ENCODE data around the gene TAP1. TPM values are rescaled to one million over a fixed set of nuclear protein-coding genes. Genes with fewer than 3 reads are reported as not detected.

Gene TAP1
- total RNA-seq, 1 donor from 2014 or later: 106 TPM

DNA sequence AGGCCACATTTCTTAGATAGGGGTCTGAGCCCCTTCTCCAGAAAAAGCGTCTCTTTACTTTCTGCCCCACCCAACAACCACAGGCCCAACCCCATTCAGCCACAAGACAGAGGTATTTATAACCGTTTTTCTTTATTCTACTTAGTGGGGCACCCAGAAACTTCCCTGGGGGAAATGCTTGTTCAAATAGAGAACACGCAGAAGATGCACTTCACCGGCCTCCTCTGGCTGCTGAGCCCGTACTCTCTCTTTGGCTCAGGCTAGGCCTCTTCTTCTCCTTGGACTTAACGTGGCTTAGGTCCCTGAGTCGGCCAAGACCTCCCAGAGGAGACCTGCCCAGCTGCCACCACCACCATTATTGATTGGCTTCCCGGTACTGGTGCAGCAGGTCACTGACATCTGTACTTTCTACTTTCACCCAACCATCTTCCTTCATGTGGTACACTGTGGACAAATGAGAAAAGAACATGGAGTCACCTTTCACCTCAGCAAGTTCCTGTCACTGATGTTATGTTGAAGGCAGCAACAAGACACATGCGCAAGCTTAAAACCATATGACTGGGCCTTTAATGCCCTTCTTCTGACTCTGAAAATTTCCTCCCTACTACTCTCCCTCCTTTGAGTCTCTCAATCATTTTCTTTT lies 12.8 kb downstream of the TAP1 start:
- DNase-seq (ENCODE audit: extremely low read depth, low read depth, low spot score): no peak

DNA sequence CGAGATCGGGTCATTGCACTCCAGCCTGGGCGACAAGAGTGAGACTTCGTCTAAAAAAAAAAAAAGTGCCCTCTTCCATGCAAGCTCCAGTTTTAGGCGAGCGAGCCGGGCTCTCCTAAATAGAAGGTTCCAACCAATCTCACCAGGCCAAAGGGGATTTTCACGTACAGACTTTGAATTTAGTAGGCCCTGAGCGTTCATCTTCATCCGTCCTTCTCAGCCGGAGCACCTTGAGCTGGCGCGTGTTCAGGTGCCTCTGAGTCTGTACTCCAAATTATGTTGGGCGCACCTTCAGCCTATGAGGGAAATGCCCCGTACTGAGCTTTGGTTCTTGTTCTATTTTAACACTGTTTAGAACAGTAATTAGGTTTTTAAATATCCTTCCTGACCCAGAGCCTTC lies 14.1 kb downstream of the TAP1 start:
- DNase-seq (ENCODE audit: extremely low read depth, low read depth, low spot score): no peak

DNA sequence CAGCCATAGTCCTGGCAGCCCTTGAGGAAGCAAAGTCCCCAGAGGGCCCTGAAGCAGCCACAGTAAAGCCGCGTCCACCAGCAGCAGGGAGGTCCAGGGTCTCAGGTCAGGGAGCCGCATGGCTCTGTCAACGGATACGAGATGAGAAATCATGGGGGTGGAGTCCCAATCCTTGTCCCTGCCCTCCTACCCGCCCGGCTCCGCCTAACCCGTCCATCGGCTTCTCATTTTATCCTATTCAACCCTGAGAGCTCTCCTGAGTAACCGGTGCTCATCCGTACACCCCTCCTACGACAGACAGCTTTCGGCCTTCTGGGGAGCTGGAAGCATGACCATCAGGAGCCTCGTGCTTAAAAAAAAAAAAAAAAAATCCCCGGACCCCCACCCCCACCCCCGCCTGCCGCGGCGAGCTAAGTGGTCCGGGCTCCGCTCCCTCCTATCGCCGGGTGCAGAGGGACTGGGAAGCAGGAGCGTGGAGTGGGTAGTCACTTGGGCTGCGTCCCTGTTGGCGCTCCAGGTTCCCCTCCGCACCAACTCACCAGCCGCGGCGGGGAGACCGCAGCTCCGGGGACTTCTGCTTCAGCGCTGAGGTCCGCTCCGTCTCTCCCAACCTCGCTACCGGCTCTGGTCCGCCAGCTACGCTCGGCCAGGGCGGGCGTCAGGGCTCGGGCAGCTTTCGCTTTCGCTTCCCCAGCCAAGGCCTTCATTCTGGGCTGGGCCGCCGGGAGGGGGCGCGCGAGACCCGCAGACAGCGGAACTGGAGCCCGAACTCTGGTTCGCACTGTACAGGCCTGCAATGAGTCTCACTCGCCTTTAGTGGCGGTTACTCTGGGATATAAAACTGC lies 15.2 kb downstream of the TAP1 start, which contains the start of gene TAP2:
Gene TAP2, minus strand, starts transcription at position 626 of the 845 bp plus-strand sequence. Its CDS starts 506 bp downstream, at position 120.
- no peak for DNase-seq (ENCODE audit: extremely low read depth, low read depth, low spot score)

DNA sequence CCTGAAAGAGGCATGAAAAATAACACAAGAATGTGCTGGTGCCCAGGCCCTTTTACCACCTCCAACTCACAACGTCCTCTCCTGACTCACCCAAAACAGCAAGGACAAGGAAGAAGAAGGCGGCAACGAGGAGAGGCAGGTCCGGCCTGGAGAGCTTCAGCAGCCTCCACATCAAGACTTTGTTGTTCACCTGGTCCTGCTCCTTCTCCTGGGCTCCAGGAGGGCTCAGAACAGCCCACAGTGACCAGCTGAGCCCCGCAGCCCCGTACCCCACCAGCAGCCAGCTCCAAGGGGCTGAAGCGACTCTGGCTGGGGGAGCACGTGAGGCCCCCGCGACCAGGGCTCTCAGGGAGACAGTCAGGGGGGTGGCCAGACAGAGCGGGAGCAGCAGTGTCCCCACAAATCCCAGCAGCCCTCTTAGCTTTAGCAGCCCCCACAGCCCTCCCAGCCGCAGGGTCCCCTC lies 15.8 kb downstream of the TAP1 start:
- no peak for DNase-seq (ENCODE audit: extremely low read depth, low read depth, low spot score)

DNA sequence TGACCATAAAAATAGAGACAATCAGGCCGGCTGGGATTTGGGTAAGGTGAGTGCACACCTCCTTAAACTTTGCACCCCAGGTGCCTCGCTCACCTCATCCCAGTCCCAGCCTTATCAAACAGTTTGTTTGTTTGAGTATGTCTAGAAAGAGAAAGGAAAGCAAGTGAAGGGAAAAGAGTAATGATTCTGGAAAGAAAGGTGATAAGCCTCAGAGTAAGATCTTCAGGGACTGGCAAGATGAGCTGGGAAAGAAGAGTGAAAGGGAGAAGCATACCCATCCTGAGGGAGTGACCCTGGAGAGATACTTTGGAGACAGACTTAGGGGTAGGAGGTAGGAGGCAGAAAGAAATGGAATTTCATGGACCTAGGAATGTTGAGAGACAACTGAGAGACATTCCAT lies 16.6 kb downstream of the TAP1 start:
- DNase-seq (ENCODE audit: extremely low read depth, low read depth, low spot score): no peak

DNA sequence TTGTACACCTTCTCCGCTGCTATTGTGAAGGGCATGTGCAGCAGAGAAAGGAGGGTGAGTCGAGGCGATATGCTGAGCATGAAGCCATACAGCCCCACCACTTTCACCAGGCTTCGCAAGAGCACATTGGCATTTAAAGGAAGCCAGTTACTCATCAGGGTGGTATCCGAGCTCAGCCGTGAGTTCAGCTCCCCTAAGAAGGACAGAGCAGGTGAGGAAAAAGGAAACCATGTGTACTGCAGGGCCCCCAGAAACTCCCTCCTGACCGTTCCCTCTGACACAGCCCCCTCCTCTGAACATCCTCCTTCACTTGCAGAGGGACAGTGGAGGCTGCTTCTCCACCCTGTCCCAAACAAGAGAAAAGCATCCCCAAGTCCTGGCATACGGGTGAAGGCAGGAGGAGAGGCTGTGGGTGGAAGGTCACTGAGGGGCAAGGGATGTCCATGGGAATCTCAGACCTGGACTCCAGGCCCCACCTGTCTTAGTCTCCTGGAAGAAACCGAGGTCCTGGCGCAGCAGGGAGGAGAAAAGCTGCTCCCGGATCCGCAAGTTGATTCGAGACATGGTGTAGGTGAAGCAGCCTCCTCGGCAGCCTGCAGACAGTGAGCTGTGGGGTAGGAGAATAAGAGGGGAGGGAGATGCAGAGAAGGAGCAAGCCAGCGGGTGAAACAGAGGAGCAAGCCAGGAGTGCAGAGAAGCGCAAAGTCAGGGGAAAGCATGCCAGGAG lies 18.2 kb downstream of the TAP1 start:
- DNase-seq (ENCODE audit: extremely low read depth, low read depth, low spot score): no peak

DNA sequence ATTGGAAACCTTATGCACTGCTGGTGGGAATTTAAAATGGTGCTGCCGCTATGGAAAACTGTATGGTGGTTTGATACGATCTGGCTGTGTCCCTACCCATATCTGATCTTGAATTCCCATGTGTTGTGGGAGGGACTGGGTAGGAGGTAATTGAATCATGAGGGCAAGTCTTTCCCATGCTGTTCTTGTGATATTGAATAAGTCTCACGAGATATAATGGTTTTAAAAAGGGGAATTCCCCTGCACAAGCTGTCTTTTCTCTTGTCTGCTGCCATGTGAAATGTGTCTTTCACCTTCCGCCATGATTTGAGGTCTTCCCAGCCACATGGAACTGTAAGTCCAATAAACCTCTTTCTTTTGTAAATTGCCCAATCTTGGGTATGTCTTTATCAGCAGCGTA lies 19.8 kb downstream of the TAP1 start:
- no peak for DNase-seq (ENCODE audit: extremely low read depth, low read depth, low spot score)

DNA sequence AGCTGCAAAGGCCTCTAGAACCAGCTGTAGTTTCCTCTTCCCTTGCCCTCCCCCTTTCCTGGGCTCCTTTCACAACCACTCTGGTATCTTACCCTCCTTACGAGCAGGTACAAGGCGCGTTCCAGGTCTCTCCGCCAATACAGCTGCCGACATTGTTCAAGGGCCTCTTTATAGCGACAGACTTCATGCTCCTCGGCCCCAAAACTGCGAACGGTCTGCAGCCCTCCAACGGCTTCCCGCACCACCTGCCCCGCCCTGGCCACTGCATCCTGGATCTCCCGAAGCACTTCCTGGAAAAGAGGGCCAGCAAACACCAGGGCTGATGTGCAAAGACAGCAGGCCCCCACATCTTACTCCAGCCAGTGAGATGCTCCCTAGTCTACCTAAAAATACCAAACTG lies 21.0 kb downstream of the TAP1 start:
- no peak for DNase-seq (ENCODE audit: extremely low read depth, low read depth, low spot score)

DNA sequence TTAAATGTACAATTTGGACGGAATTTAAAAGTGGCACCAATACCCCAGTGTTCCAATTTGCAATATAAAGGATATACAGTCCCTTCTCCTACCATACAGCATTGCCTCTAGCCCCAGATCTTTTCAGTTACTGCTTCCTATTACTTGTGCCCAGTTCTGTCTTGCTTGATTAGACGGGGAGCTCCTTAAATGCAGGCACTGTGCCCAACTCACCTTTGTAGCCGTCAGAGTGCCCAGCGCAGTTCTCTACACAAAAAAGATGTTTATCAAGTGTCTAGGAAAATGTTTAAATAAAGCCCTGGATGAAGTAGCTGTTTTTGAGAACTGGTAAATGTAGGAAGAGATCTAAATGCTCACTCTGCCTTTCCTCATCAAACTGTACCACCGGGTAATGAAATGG lies 22.6 kb downstream of the TAP1 start:
- DNase-seq (ENCODE audit: extremely low read depth, low read depth, low spot score): no peak

DNA sequence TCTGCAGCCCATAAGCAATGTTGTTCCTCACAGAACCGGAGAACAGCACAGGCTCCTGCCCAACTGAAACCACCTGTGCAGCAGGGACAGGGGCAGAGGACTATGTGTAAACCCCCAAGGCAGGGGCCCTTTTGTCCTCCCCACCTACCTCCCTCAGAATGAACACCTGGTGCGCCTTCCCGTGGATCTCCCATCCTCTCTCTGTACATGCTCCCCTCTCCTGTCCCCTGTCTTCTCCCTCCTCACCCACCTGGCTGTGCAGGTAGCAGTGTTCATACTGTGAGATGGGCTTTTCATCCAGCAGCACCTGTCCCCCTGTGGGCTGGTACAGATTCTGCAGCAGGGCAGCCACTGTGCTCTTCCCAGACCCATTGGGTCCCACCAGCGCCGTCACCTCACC lies 23.5 kb downstream of the TAP1 start:
- no peak for DNase-seq (ENCODE audit: extremely low read depth, low read depth, low spot score)

DNA sequence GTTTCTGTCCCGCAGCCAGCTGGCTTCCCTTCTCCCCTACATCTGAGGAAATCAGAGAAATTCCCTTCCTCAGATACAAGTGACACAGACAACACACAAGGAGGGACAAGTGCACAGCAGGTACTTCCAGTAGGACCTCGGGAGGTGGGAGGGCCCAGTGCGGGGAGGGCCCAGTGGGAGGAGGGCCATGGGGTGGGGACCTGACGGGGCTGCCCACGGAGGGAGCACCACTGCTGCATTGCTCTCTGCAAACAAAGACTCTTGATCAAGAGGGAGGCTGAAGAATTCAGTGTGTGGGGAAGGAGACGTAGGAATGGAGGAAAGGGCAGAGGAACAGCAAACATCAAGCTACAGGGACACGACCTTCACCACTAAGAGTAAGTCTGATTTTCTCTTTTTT lies 24.0 kb downstream of the TAP1 start:
- DNase-seq (ENCODE audit: extremely low read depth, low read depth, low spot score): no peak

DNA sequence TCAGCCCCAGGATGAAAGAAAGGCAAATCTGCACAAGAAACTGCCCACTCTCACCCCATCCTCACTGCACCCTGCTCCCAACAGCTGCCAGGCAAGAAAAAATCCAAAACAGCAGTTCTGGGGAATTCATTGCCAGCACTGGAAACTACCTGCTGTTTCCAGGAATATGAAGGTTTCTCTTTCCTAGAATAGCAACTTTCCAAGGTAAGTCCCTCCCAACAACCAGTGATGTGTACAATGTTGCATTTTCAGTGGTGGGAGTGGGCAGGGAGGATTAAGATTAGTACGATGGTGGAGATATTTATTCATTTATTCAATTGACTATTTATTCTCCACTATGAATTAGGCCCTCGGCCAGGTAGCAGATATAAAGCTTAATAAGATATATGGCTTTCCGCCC lies 26.5 kb downstream of the TAP1 start:
- no peak for DNase-seq (ENCODE audit: extremely low read depth, low read depth, low spot score)

DNA sequence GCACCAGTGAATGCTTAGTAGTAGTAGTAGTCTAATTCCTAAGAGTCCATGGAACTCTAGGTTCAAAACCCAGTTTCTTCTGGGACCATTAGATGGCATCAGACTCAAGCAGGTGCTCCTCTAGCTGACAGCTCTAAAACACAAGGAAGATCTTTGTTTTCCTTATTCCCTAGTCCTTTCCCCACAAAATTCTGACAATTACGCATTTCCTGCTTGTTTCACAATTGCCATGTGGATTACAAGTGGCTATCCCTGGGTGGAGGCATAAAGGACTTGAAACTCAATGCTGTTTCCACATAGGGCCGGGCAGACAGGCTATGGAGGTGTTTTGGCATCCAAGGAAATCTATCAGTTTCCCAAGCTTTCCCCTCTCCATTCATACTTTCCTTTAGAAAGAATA lies 27.5 kb downstream of the TAP1 start:
- DNase-seq (ENCODE audit: extremely low read depth, low read depth, low spot score): no peak

DNA sequence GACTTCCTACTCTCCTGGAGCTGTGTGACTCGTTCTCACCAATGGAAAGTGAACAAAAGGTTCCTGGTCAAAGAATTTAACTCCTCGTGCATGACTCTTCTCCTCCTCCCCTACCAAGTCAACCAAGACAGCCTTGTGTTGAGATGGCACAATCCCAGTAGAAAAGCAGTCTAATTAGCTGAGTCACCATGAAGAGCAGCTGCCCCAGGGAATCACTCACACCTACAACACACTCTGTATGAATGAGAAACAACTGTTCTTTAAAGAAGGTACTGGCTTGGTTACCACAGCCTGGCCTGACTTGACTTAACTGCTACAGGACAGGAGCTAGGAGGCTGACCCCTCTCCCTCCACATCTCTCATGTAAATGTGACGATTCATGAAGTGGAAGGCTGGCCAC lies 33.8 kb downstream of the TAP1 start:
- DNase-seq (ENCODE audit: extremely low read depth, low read depth, low spot score): no peak

DNA sequence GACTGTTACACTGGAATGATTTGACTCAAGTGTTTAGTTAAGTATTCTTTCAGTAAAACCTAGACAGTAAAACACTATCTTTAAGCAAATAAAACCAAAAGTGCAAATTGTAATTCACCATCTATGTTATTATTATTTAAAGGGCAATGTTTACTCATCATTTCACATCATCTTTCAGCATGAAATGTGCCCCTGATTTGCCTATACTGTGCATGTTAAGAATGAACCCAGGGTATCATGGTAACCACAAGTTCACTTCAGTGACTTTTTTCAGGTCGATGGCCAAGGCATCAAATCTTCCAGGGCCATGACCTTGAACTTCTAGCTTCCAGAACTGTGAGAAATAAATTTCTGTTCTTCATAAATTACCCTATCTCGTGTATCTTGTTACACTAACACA lies 34.6 kb downstream of the TAP1 start:
- no peak for DNase-seq (ENCODE audit: extremely low read depth, low read depth, low spot score)

DNA sequence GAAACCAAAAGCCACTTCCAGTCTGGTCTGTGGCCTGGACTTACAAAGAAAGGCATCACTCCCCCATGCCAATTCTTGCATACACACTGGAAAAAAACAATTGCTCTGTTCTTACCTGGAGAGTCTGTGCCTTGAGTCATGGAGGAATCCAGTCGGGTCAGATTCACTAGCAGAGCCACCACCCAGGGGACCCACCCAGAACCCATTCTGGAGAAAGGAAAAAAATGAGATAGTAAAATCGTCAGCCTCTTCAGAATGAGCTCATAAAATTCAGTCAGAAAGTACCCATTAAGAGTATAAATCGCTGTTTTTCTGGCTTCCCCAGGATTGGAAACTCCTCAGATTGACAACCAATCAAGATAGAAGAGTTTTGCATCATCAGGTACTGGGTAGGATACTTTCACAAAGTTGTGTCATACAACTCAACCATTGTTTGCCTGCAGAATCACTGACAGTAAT lies 36.7 kb downstream of the TAP1 start, which contains the start of gene HLA-DOB:
Gene HLA-DOB, minus strand, starts transcription at position 257 of the 459 bp plus-strand sequence. Its CDS starts 51 bp downstream, at position 206.
- no peak for DNase-seq (ENCODE audit: extremely low read depth, low read depth, low spot score)

DNA sequence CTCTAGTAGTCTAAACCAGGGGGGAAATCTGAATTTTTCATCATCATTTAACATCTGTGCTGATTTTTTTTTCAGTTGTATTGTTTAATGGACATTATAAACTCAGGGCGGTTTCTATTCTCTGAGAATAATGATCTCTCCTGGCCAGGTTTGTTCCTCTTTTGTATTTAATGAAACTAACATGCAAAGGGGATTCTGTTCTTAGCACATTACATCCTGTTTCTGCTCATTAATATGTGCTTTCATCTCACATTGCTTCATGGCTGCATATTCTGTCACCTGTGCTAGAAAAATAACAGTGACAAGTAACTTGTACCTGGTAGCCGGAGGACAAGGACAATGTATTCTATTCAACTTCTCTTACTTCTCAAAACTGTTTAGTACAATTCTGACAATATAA lies 37.5 kb downstream of the TAP1 start:
- DNase-seq (ENCODE audit: extremely low read depth, low read depth, low spot score): no peak

DNA sequence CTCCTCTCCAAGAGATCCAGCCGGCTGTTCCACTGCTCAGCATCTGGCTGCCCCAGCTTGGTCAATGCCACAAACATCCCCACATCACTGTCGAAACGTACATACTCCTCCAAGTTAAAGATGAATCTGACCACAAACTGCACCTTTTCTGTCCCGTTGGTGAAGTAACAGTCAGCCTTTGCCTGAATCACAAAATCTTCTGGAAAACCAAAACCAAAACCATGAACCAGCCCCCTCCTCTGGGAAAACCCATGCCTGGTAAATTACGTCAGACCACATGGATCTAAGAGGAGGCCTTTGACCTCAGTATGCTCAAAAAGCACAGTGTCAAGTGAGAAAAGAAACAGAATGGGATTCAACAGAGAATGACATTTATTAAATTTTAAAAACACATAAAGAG lies 38.4 kb downstream of the TAP1 start:
- DNase-seq (ENCODE audit: extremely low read depth, low read depth, low spot score): no peak

DNA sequence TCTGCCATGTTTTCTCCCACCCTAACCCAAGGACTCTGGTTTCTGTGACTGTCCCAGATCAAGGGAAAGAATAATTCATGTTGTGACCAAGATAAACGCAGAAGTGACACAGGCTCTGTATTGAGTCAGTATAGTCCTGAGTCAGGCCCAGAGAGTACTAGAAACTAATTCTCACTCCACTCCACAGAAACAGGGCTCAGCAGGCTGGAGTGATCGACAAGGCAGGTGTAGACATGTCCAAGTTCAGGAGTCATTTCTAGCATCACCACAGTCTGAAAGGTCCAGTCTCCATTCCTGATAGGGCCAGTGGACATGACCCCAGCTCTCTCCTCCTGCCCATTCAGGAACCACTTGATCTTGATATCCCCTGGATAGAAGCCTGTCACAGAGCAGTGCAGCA lies 39.4 kb downstream of the TAP1 start:
- DNase-seq (ENCODE audit: extremely low read depth, low read depth, low spot score): no peak

DNA sequence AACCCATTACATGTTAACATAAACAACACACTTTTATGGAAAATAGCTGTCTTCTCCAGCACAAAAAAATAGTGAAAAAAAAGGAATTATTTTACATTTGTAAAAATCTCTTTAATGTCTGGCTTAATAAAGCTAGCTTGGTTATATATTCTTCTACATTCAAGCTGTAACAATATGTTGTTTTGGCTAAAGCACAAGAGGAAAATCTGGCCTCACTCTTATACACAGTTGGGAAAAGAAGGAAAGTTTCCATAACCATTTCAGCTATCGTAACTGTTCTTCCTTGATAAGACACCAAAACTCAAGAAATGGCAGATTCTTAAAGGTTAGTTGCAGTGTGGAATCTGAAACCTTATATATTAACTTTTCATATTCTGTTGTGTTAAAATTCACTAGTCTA lies 44.3 kb downstream of the TAP1 start:
- no peak for DNase-seq (ENCODE audit: extremely low read depth, low read depth, low spot score)

DNA sequence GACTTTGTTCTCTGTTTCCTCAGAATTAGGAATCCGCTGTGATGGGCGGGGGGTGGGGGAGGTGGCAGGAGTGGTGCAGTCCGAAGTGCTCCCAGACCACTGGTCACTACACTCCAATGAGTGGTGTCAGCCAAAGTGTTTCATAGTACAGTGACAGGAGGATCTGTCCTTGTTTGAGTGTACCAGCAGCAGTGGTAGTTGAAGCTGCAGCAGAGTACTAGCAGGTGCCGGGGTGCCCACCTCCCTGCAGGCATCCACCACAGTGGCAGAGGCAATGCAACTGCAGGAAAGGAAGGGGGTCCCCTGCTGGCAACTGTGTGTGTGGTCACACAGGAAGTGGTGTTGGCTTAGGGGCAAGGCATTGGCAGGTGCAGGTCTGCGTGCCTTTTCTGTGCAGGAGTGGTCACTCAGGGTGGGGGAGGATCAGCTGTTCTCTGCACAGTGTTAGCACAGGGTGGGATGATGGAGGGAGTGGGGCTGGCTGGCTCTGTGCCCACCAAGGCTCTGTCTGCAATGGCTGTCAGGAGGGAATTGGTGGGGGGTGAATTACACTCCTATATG lies 46.4 kb downstream of the TAP1 start:
- DNase-seq (ENCODE audit: extremely low read depth, low read depth, low spot score): no peak
